GM23338 (cell line): ENCODE measurements around the gene PLEKHN1. TPM values are rescaled to one million over a fixed set of nuclear protein-coding genes. Genes with fewer than 3 reads are reported as not detected.

ENCODE experiments used
- ATAC-seq: fragments of 200-7000 bp; cut with Tn5 transposase; 3 replicates; pipeline ENCODE4 v1.9.1; 2020
- DNase-seq: peaks from one replicate; pipeline ENCODE4 v3.0.0-alpha.2; 2015; ENCODE audit warnings: low spot score
- H2AFZ ChIP-seq: fragments of 200-600 bp; sonication (generic); 2 replicates; pipeline ENCODE4 v1.8.0; 2016; ENCODE audit warnings: antibody characterized with exemption, mild to moderate bottlenecking, moderate library complexity
- H3F3A ChIP-seq: fragments of 200-600 bp; sonication (generic); replicated peaks from 2 replicates; pipeline ENCODE4 v1.8.0; 2017; ENCODE audit warnings: antibody characterized with exemption, mixed run types, low read depth
- H3K27ac ChIP-seq: fragments of 200-600 bp; sonication (generic); 2 replicates; pipeline ENCODE4 v1.6.1; 2016; ENCODE audit warnings: low read depth
- H3K27me3 ChIP-seq: fragments of 200-600 bp; sonication (generic); 2 replicates; pipeline ENCODE4 v1.8.0; 2016; ENCODE audit warnings: mild to moderate bottlenecking, mixed run types, moderate library complexity; ENCODE audit not compliant: insufficient read depth
- H3K36me3 ChIP-seq: fragments of 200-600 bp; sonication (generic); 2 replicates; pipeline ENCODE4 v1.8.0; 2016; ENCODE audit warnings: mild to moderate bottlenecking; ENCODE audit not compliant: insufficient read depth
- H3K4me1 ChIP-seq: fragments of 200-600 bp; sonication (generic); 2 replicates; pipeline ENCODE4 v1.8.0; 2016; ENCODE audit warnings: mild to moderate bottlenecking, moderate library complexity; ENCODE audit not compliant: insufficient read depth
- H3K4me2 ChIP-seq: fragments of 200-600 bp; sonication (generic); 2 replicates; pipeline ENCODE4 v1.7.1; 2017; ENCODE audit warnings: mixed run types
- H3K4me3 ChIP-seq: fragments of 200-600 bp; sonication (generic); 2 replicates; pipeline ENCODE4 v1.6.1; 2016; ENCODE audit warnings: mixed run types
- H3K79me2 ChIP-seq: fragments of 200-600 bp; sonication (generic); replicated peaks from 2 replicates; pipeline ENCODE4 v1.8.0; 2017; ENCODE audit warnings: mild to moderate bottlenecking; ENCODE audit not compliant: insufficient read depth
- H3K9me2 ChIP-seq: fragments of 200-600 bp; sonication (generic); 2 replicates; pipeline ENCODE4 v1.8.0; 2017; ENCODE audit not compliant: insufficient read depth
- H4K20me1 ChIP-seq: fragments of 200-600 bp; sonication (generic); replicated peaks from 2 replicates; pipeline ENCODE4 v1.8.0; 2017; ENCODE audit warnings: mild to moderate bottlenecking; ENCODE audit not compliant: insufficient read depth
- H3K27ac Mint-ChIP-seq: 2 replicates; pipeline ENCODE4 v1.8.0; 2020; ENCODE audit warnings: inconsistent platforms, mild to moderate bottlenecking, moderate library complexity, mixed read lengths
- H3K27me3 Mint-ChIP-seq: 3 replicates; pipeline ENCODE4 v1.8.0; 2022; ENCODE audit warnings: low read depth, mild to moderate bottlenecking, moderate library complexity, mixed read lengths, inconsistent platforms; ENCODE audit not compliant: insufficient read depth, poor library complexity
- H3K36me3 Mint-ChIP-seq: 3 replicates; pipeline ENCODE4 v1.8.0; 2021; ENCODE audit warnings: low read depth, mild to moderate bottlenecking, inconsistent platforms, moderate library complexity, mixed read lengths
- H3K4me1 Mint-ChIP-seq: 3 replicates; pipeline ENCODE4 v1.8.0; 2020; ENCODE audit warnings: mild to moderate bottlenecking, inconsistent platforms, mixed read lengths
- H3K4me3 Mint-ChIP-seq: 3 replicates; pipeline ENCODE4 v1.8.0; 2021; ENCODE audit warnings: moderate library complexity, mild to moderate bottlenecking, inconsistent platforms, mixed read lengths
- H3K9me3 Mint-ChIP-seq: 3 replicates; pipeline ENCODE4 v1.8.0; 2020; ENCODE audit warnings: moderate library complexity, mild to moderate bottlenecking, inconsistent platforms, mixed read lengths
- CTCF ChIP-seq, 2 experiments: fragments of 200-600 bp in 1 of 2; sonication (generic) in 1 of 2; conservative IDR thresholded peaks; 2 replicates each; pipeline versions ENCODE4 v1.5.1 to v1.6.1; 2016 to 2017; ENCODE audit warnings: antibody characterized with exemption in 2 of 2, low read depth in 2 of 2, mild to moderate bottlenecking in 2 of 2, moderate library complexity in 1 of 2
- EZH2 ChIP-seq: fragments of 200-600 bp; sonication (generic); IDR thresholded peaks from one replicate; pipeline ENCODE4 v1.8.0; 2017; ENCODE audit warnings: antibody characterized with exemption, mild to moderate bottlenecking, low read depth; ENCODE audit not compliant: unreplicated experiment
- EZH2phosphoT487 ChIP-seq: fragments of 200-600 bp; sonication (generic); IDR thresholded peaks from one replicate; pipeline ENCODE4 v1.8.1; 2018; ENCODE audit warnings: antibody characterized with exemption; ENCODE audit not compliant: unreplicated experiment
- POLR2AphosphoS5 ChIP-seq: IDR thresholded peaks from 2 replicates; pipeline ENCODE4 v1.6.1; 2016; ENCODE audit warnings: antibody characterized with exemption, low read depth
- ZNF114 ChIP-seq: fragments of 250-450 bp; sonication (Bioruptor Pico); IDR thresholded peaks from 2 replicates; pipeline ENCODE4 v1.5.0; 2020; ENCODE audit warnings: mild to moderate bottlenecking, moderate library complexity
- polyA plus RNA-seq: library from polyadenylated mRNA; unstranded; fragments of >200 nt; fragmentation: Nextera tagmentation; extraction: Ambion mirVana; gene quantifications from 2 replicates; pipeline ENCODE4 v1.2.1, GENCODE V29; 2016
- total RNA-seq: library from RNA; depleted of rRNA; stranded (reverse); fragments of >200 nt; shearing (Covaris generic); gene quantifications from 2 replicates; pipeline ENCODE4 v1.2.3, GENCODE V29; 2014

PLEKHN1 gene
- total and polyA plus RNA-seq, 2 experiments from 2014 or later, result 1.4 to 3.3 TPM

DNA sequence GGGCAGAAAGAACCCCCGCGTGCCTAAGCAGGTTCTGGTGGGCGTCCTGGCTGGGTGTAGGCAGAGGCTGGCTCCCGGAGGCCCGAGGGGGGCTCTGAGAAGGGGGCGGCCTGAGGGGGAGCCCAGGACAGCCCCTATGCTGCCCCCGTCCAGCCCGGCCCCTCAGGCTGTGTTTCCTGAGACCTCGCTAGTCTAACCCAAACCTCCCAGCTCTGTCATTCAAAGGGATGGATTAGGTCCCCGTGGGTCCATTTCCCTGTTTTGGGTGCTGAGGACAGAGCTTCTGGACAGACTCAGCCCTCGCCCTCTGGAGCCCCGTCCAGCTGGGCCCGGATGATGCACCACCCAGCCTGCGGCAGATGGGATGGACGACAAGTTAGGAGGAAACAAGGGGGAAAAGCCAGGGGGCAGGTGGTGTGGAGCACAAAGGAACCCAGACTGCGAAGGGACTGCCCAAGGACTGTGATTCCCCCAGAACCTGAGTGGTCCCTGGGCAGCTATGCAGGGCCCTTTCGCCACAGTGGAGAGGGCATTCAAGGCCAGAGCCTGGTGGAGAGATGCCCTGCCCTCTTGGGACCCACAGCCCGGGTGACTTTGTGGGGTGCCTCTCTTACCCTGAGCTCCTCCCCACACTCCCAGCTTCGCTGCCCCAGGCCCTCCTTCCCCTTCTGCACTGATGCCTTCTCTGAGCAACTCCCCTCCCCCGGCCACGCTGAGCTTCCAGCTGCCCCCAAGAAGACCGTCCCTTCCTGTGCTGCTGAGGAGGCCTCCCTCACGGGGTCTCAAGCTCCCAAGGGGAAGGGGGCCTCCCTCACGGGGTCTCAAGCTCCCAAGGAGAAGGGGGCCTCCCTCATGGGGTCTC is 30.8 kb downstream of the PLEKHN1 start:
- no peaks in the 10 kb centered on the region for H4K20me1 ChIP-seq
- TF ChIP-seq EZH2 (peak; percentile 36), ZNF114 (CRISPR knock-in tag) (no peak)
- H3K27ac ChIP-seq, result no peak overlapping the region
- H3K4me3 ChIP-seq, result no peak overlapping the region
- peaks cover 12% of the 10 kb centered on the region for H3K9me3 Mint-ChIP-seq
- no peak overlapping the region for H3K4me3 Mint-ChIP-seq
- H3K36me3 ChIP-seq, result no peaks in the 10 kb centered on the region
- H2AFZ ChIP-seq, result no peak overlapping the region
- no peaks in the 10 kb centered on the region for H3K9me2 ChIP-seq
- no peak overlapping the region for H3K27ac Mint-ChIP-seq
- peaks cover 5% of the 10 kb centered on the region for H3K4me1 Mint-ChIP-seq
- ATAC-seq, result no peak; the same call in 2 of the 3 replicates
- peaks cover 6% of the 10 kb centered on the region; the same call in 1 of the 2 replicates for H3F3A ChIP-seq
- H3K4me1 ChIP-seq, result peaks cover 8% of the 10 kb centered on the region
- H3K79me2 ChIP-seq, result no peaks in the 10 kb centered on the region
- peaks cover 91% of the 10 kb centered on the region for H3K27me3 ChIP-seq
- H3K27me3 Mint-ChIP-seq, result peaks cover 73% of the 10 kb centered on the region
- peak overlapping the region; percentile 82; the same call in 1 of the 2 replicates for H3K4me2 ChIP-seq
- H3K36me3 Mint-ChIP-seq, result peaks cover 4% of the 10 kb centered on the region
- DNase-seq, result peak; percentile 47

DNA sequence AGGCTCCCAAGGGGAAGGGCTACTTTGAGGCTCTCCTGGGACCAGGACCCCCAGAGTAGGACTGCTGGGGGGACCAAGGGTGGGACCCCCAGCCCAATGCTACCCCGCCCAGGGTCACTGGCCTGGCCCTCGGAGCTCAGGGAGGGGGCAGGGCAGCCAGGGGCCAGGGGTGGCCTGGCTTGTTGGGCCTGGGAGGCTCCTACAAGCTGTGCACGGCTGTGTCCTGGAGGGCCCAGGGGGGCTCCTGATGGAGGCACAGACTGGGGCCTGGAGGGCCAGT is 31.4 kb downstream of the PLEKHN1 start:
- Histone ChIP-seq H3K4me3 (no peak overlapping the region; the same call in 1 of the 2 replicates), H3K4me1 (peaks cover 8% of the 10 kb centered on the region), H3K79me2 (no peaks in the 10 kb centered on the region), H3K27me3 (peaks cover 91% of the 10 kb centered on the region), H3F3A (peaks cover 6% of the 10 kb centered on the region; the same call in 1 of the 2 replicates), H3K36me3 (no peaks in the 10 kb centered on the region), H3K9me2 (no peaks in the 10 kb centered on the region), H2AFZ (no peak overlapping the region), H4K20me1 (no peaks in the 10 kb centered on the region), H3K27ac (no peak overlapping the region), H3K4me2 (peak overlapping the region; percentile 82; the same call in 1 of the 2 replicates)
- TF ChIP-seq POLR2AphosphoS5, result no peak
- TF ChIP-seq EZH2, result peak; percentile 14
- H3K4me1 Mint-ChIP-seq, result peaks cover 5% of the 10 kb centered on the region
- peaks cover 9% of the 10 kb centered on the region for H3K9me3 Mint-ChIP-seq
- H3K36me3 Mint-ChIP-seq, result peaks cover under 1% of the 10 kb centered on the region
- peak; percentile 1; the same call in 2 of the 3 replicates for ATAC-seq
- no peak for DNase-seq
- H3K27ac Mint-ChIP-seq, result no peak overlapping the region
- H3K27me3 Mint-ChIP-seq, result peaks cover 74% of the 10 kb centered on the region
- no peak overlapping the region for H3K4me3 Mint-ChIP-seq

- no peak overlapping the region for H2AFZ ChIP-seq
- DNase-seq (peak; percentile 75), ATAC-seq (peak; percentile 3)
- H3K4me2 ChIP-seq, result peak overlapping the region; percentile 82
- H4K20me1 ChIP-seq, result no peaks in the 10 kb centered on the region
- H3K27ac ChIP-seq, result no peak overlapping the region
- Mint-ChIP-seq H3K9me3 (peaks cover 4% of the 10 kb centered on the region; the same call in 2 of the 3 replicates), H3K27me3 (peaks cover 75% of the 10 kb centered on the region), H3K4me1 (peaks cover 5% of the 10 kb centered on the region), H3K36me3 (no peaks in the 10 kb centered on the region; the same call in 2 of the 3 replicates), H3K27ac (no peak overlapping the region), H3K4me3 (peak overlapping the region; percentile 53; the same call in 2 of the 3 replicates)
- no peaks in the 10 kb centered on the region for H3K36me3 ChIP-seq
- peaks cover 8% of the 10 kb centered on the region for H3K4me1 ChIP-seq
- H3K9me2 ChIP-seq, result no peaks in the 10 kb centered on the region
- peak; percentile 74 for TF ChIP-seq EZH2
- no peak for TF ChIP-seq POLR2AphosphoS5
- peak; percentile 66 for TF ChIP-seq EZH2phosphoT487
- 0 out of 4 replicates have a peak, but pooled peaks of 1 of the 2 experiments have one; percentile 16 for TF ChIP-seq CTCF (conservative IDR thresholded peaks at IDR 0.05; ENCODE audit: low read depth in 2 of 2)
- H3F3A ChIP-seq, result peaks cover 6% of the 10 kb centered on the region; the same call in 1 of the 2 replicates
- H3K4me3 ChIP-seq, result peak overlapping the region; percentile 71
- H3K27me3 ChIP-seq, result peaks cover 93% of the 10 kb centered on the region
- H3K79me2 ChIP-seq, result no peaks in the 10 kb centered on the region
These were observed 31.9 kb downstream of the PLEKHN1 start for GRCh38 chr1:997993-998744.
